ENCODE results near the gene DNAAF5.
"Not testable (repeated sequence)": the region's sequence is repeated elsewhere in the genome, so short reads cannot be mapped to it uniquely, and the experiment has no call there.

The DNAAF5 gene

GRCh38 chr7:747186-747585 lies 20.7 kb downstream of the DNAAF5 start:
- no peak for DNase-seq (ENCODE audit: low read depth)

GRCh38 chr7:748446-748845 lies 21.9 kb downstream of the DNAAF5 start:
- no peak for DNase-seq (ENCODE audit: low read depth)

- DNase-seq (ENCODE audit: low read depth) = peak; percentile 34
Measured at GRCh38 chr7:749140-749551, 22.6 kb downstream of the DNAAF5 start.

- no peak for DNase-seq (ENCODE audit: low read depth)
Measured at GRCh38 chr7:750111-750905, 23.8 kb downstream of the DNAAF5 start.

GRCh38 chr7:751826-752225 lies 25.3 kb downstream of the DNAAF5 start:
- DNase-seq (ENCODE audit: low read depth) = no peak

GRCh38 chr7:752256-752655 lies 25.8 kb downstream of the DNAAF5 start:
- DNase-seq (ENCODE audit: low read depth) = not testable (repeated sequence)

GRCh38 chr7:753190-753589 lies 26.7 kb downstream of the DNAAF5 start:
- DNase-seq (ENCODE audit: low read depth) = no peak

- DNase-seq (ENCODE audit: low read depth) = no peak
Measured at GRCh38 chr7:754531-755412, 28.3 kb downstream of the DNAAF5 start.

GRCh38 chr7:755413-755805 lies 28.9 kb downstream of the DNAAF5 start:
- no peak for DNase-seq (ENCODE audit: low read depth)

GRCh38 chr7:756231-756927 lies 29.9 kb downstream of the DNAAF5 start:
- DNase-seq (ENCODE audit: low read depth) = no peak

- DNase-seq (ENCODE audit: low read depth) = no peak
Measured at GRCh38 chr7:756928-757560, 30.5 kb downstream of the DNAAF5 start.

GRCh38 chr7:757741-758163 lies 31.3 kb downstream of the DNAAF5 start:
- DNase-seq (ENCODE audit: low read depth) = no peak

GRCh38 chr7:759569-759968 lies 33.1 kb downstream of the DNAAF5 start:
- DNase-seq (ENCODE audit: low read depth) = no peak

GRCh38 chr7:760006-760405 lies 33.5 kb downstream of the DNAAF5 start:
- no peak for DNase-seq (ENCODE audit: low read depth)

- no peak for DNase-seq (ENCODE audit: low read depth)
Measured at GRCh38 chr7:761101-761500, 34.6 kb downstream of the DNAAF5 start.

GRCh38 chr7:761631-762030 lies 35.1 kb downstream of the DNAAF5 start:
- DNase-seq (ENCODE audit: low read depth) = no peak

GRCh38 chr7:762885-763284 lies 36.4 kb downstream of the DNAAF5 start:
- DNase-seq (ENCODE audit: low read depth) = no peak

- no peak for DNase-seq (ENCODE audit: low read depth)
Measured at GRCh38 chr7:763762-764161, 37.3 kb downstream of the DNAAF5 start.

- no peak for DNase-seq (ENCODE audit: low read depth)
Measured at GRCh38 chr7:765383-765782, 38.9 kb downstream of the DNAAF5 start.

- DNase-seq (ENCODE audit: low read depth) = peak; percentile 6
Measured at GRCh38 chr7:767580-767940, 41.1 kb downstream of the DNAAF5 start.

GRCh38 chr7:767941-768731 lies 41.6 kb downstream of the DNAAF5 start:
- peak; percentile 37 for DNase-seq (ENCODE audit: low read depth)

Measured in iris pigment epithelial cell (primary cell).